Endodermal cell (in vitro differentiated cells): ENCODE measurements around the gene STXBP4. TPM values are rescaled to one million over a fixed set of nuclear protein-coding genes. Genes with fewer than 3 reads are reported as not detected.

ENCODE experiments used
- DNase-seq: peaks from one replicate; pipeline ENCODE4 v3.0.0-alpha.2; 2017
- H3K27ac ChIP-seq: 2 replicates; pipeline ENCODE4 v1.5.1; 2013; ENCODE audit warnings: mild to moderate bottlenecking, low read depth, low read length, moderate library complexity
- H3K27me3 ChIP-seq: 2 replicates; pipeline ENCODE4 v1.6.1; 2013; ENCODE audit warnings: mild to moderate bottlenecking, low read length, moderate library complexity; ENCODE audit not compliant: insufficient read depth, control insufficient read depth, poor library complexity, severe bottlenecking
- H3K36me3 ChIP-seq: 2 replicates; pipeline ENCODE4 v1.7.0; 2013; ENCODE audit warnings: mild to moderate bottlenecking, low read length, moderate library complexity; ENCODE audit not compliant: control insufficient read depth, insufficient read depth
- H3K4me1 ChIP-seq: one replicate; pipeline ENCODE4 v1.7.0; 2013; ENCODE audit warnings: low read length; ENCODE audit not compliant: control insufficient read depth, insufficient read depth
- H3K4me3 ChIP-seq: 2 replicates; pipeline ENCODE4 v1.5.1; 2013; ENCODE audit warnings: mild to moderate bottlenecking, low read length, moderate library complexity
- H3K9ac ChIP-seq: 2 replicates; pipeline ENCODE4 v1.6.1; 2013; ENCODE audit warnings: mild to moderate bottlenecking, low read length, moderate library complexity; ENCODE audit not compliant: poor library complexity, severe bottlenecking; ENCODE audit errors: extremely low read depth
- H3K9me3 ChIP-seq: 2 replicates; pipeline ENCODE4 v1.6.1; 2013; ENCODE audit warnings: mild to moderate bottlenecking, low read length, moderate library complexity; ENCODE audit not compliant: control insufficient read depth
- H3K27ac Mint-ChIP-seq: 2 replicates; pipeline ENCODE4 v1.8.0; 2020; ENCODE audit warnings: mixed read lengths
- H3K27me3 Mint-ChIP-seq: 2 replicates; pipeline ENCODE4 v1.8.0; 2021; ENCODE audit warnings: mild to moderate bottlenecking, mixed read lengths; ENCODE audit not compliant: insufficient read depth
- H3K36me3 Mint-ChIP-seq: 2 replicates; pipeline ENCODE4 v1.8.0; 2020; ENCODE audit warnings: low read depth, mixed read lengths
- H3K4me1 Mint-ChIP-seq: 2 replicates; pipeline ENCODE4 v1.8.0; 2020; ENCODE audit warnings: mixed read lengths
- H3K4me3 Mint-ChIP-seq: 2 replicates; pipeline ENCODE4 v1.8.0; 2020; ENCODE audit warnings: mild to moderate bottlenecking, moderate library complexity, mixed read lengths
- H3K9me3 Mint-ChIP-seq: 2 replicates; pipeline ENCODE4 v1.8.0; 2020; ENCODE audit warnings: mild to moderate bottlenecking, mixed read lengths
- WGBS, 2 experiments: methylation state at CpG; one replicate each; pipeline versions ENCODE4 v1.1.5 to v1.1.7; 2013; ENCODE audit warnings: missing lambda C conversion rate in 2 of 2, mixed read lengths in 1 of 2; ENCODE audit not compliant: insufficient coverage in 1 of 2, insufficient read length in 1 of 2; 5-methylcytosine and 5-hydroxymethylcytosine counted together
- total RNA-seq, 2 donors: library from RNA; stranded (reverse); fragmentation: NEBNext Ultra II Directional in 1 of 2; extraction: Animal tissue kit (Norgen Biotek cat#: 25700) in 1 of 2; gene quantifications; 2 replicates in 1 of 2; 3 replicates in 1 of 2; pipeline ENCODE4 v1.2.1, GENCODE V29; 2021
- TF ChIP-seq, protein P1 (sequence below): fragments of 200-600 bp; sonication (generic); conservative IDR thresholded peaks from 2 replicates; pipeline ENCODE4 v1.5.0; 2021; ENCODE audit warnings: antibody characterized with exemption, mild to moderate bottlenecking

The STXBP4 gene
- total RNA-seq, 2 donors from 2014 or later, result 15.5 to 18.0 TPM

DNA sequence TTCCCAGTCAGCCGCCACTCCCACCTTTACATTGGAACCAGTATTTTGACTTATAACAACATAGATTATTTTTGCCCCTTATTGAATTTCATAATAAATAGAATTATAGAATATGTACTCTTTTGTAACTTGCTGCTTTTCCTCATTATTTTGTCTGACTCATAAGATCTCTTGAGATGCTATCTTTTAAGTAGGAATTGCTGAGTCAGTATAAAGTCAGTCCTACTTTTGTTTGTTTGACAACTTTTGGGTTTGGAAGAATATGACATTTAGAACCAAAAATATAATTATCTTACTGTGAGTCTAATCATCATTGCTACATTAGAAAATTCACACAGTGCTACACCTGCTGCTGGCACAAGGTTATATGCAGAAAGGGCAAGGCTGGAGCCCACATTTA lies 69.7 kb downstream of the STXBP4 start:
- WGBS, 2 experiments, result 63% methylated on average over 1 of the region's 1 CpG; no CpG with 5 or more reads in 1 of the 2 experiments
- Histone ChIP-seq H3K9ac (no peak overlapping the region), H3K9me3 (no peaks in the 10 kb centered on the region), H3K4me1 (no peaks in the 10 kb centered on the region), H3K4me3 (no peak overlapping the region), H3K27me3 (no peaks in the 10 kb centered on the region), H3K27ac (no peak overlapping the region), H3K36me3 (no peaks in the 10 kb centered on the region)
- TF ChIP-seq, protein P1, sequence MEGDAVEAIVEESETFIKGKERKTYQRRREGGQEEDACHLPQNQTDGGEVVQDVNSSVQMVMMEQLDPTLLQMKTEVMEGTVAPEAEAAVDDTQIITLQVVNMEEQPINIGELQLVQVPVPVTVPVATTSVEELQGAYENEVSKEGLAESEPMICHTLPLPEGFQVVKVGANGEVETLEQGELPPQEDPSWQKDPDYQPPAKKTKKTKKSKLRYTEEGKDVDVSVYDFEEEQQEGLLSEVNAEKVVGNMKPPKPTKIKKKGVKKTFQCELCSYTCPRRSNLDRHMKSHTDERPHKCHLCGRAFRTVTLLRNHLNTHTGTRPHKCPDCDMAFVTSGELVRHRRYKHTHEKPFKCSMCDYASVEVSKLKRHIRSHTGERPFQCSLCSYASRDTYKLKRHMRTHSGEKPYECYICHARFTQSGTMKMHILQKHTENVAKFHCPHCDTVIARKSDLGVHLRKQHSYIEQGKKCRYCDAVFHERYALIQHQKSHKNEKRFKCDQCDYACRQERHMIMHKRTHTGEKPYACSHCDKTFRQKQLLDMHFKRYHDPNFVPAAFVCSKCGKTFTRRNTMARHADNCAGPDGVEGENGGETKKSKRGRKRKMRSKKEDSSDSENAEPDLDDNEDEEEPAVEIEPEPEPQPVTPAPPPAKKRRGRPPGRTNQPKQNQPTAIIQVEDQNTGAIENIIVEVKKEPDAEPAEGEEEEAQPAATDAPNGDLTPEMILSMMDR, result no peak
- Mint-ChIP-seq H3K36me3 (peaks cover under 1% of the 10 kb centered on the region), H3K4me3 (no peak overlapping the region), H3K27me3 (no peaks in the 10 kb centered on the region), H3K4me1 (no peaks in the 10 kb centered on the region), H3K27ac (no peak overlapping the region), H3K9me3 (no peaks in the 10 kb centered on the region)
- DNase-seq, result no peak

DNA sequence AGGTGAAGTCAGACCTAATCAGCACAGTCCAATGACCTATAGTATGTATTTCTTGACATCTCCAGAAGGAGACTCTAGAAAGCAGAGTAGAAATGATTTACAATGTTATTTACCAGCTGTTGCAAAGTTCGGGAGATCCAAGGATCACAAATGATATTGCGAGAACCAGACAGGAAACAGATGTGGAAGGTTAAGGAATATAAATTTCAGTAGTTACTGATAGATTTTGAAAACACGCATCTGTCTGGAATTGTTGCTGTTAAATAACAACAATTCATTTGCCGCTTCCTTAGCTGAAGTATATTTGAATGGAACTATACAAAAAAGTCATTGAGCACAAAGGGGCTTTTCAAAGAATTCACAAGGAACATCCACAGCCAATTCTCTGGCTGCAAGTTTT lies 72.0 kb downstream of the STXBP4 start:
- H3K4me1 Mint-ChIP-seq, result no peaks in the 10 kb centered on the region
- H3K27me3 Mint-ChIP-seq, result no peaks in the 10 kb centered on the region
- WGBS, 2 experiments, result 95% methylated on average over 4 of the region's 4 CpGs
- H3K27ac ChIP-seq, result no peak overlapping the region
- no peaks in the 10 kb centered on the region for H3K4me1 ChIP-seq
- no peak for DNase-seq
- H3K36me3 Mint-ChIP-seq, result peaks cover 8% of the 10 kb centered on the region
- no peak overlapping the region for H3K4me3 ChIP-seq
- H3K9ac ChIP-seq, result no peak overlapping the region
- no peaks in the 10 kb centered on the region for H3K9me3 Mint-ChIP-seq
- TF ChIP-seq, protein P1, result no peak
- H3K4me3 Mint-ChIP-seq, result no peak overlapping the region
- H3K36me3 ChIP-seq, result no peaks in the 10 kb centered on the region
- no peaks in the 10 kb centered on the region for H3K27me3 ChIP-seq
- H3K27ac Mint-ChIP-seq, result no peak overlapping the region
- H3K9me3 ChIP-seq, result no peaks in the 10 kb centered on the region

DNA sequence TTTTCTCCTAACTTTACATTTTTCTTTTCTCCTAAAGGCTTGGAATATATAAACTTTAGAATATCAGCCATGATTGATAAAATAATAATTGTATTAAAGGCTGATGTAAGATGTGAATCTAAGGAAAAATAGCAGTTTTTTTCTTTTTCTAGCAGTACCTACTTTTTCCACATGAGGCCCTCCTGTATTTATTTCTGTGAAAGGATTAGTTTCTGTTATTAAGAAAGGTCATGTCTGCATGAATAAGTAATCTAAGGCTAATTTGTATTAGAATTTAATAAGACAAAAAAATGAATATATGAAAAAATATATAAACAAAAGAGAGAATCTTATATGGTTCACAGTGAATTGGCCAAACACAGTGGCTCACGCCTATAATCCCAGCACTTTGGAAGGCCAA lies 85.3 kb downstream of the STXBP4 start:
- H3K27ac ChIP-seq, result no peak overlapping the region
- TF ChIP-seq, protein P1, result peak; percentile 67
- no peak overlapping the region for H3K4me3 Mint-ChIP-seq
- peaks cover 7% of the 10 kb centered on the region for H3K9me3 ChIP-seq
- no peaks in the 10 kb centered on the region for H3K36me3 ChIP-seq
- peaks cover 16% of the 10 kb centered on the region for H3K27me3 Mint-ChIP-seq
- H3K27me3 ChIP-seq, result peaks cover 42% of the 10 kb centered on the region
- H3K36me3 Mint-ChIP-seq, result peaks cover 4% of the 10 kb centered on the region
- 88% methylated on average over 1 of the region's 1 CpG; no CpG with 5 or more reads in 1 of the 2 experiments for WGBS, 2 experiments
- H3K9ac ChIP-seq, result no peak overlapping the region
- DNase-seq, result no peak
- H3K4me1 ChIP-seq, result no peaks in the 10 kb centered on the region
- peaks cover 2% of the 10 kb centered on the region for H3K9me3 Mint-ChIP-seq
- H3K4me1 Mint-ChIP-seq, result peaks cover 14% of the 10 kb centered on the region
- no peak overlapping the region for H3K27ac Mint-ChIP-seq
- no peak overlapping the region for H3K4me3 ChIP-seq
